CD4-positive, CD25-positive, alpha-beta regulatory T cell (primary cell): Measurements from ENCODE around the gene SHC3. TPM values are rescaled to one million over a fixed set of nuclear protein-coding genes. Genes with fewer than 3 reads are reported as not detected.

Experiments
- ATAC-seq, 2 donors: fragments of 150-1000 bp; cut with Tn5 transposase; one replicate each; pipeline ENCODE4 v1.10.0; 2021; ENCODE audit warnings: low read depth in 2 of 2, moderate number of reproducible peaks in 2 of 2, moderate library complexity in 1 of 2
- DNase-seq, 3 donors: peaks; one replicate each; pipeline versions ENCODE4 v3.0.0 to v3.0.0-alpha.2; 2012 to 2022; ENCODE audit warnings: mixed read lengths in 1 of 3
- H3K27ac ChIP-seq: one replicate; pipeline ENCODE4 v1.7.0; 2013; ENCODE audit warnings: mild to moderate bottlenecking, low read length; ENCODE audit not compliant: insufficient read depth, poor library complexity, severe bottlenecking
- H3K27me3 ChIP-seq: one replicate; pipeline ENCODE4 v1.7.0; 2013; ENCODE audit warnings: low read length; ENCODE audit not compliant: control insufficient read depth, insufficient read depth
- H3K36me3 ChIP-seq: one replicate; pipeline ENCODE4 v1.7.0; 2013; ENCODE audit warnings: mild to moderate bottlenecking, low read length, moderate library complexity; ENCODE audit not compliant: control insufficient read depth, insufficient read depth
- H3K4me1 ChIP-seq: 2 replicates; pipeline ENCODE4 v1.7.0; 2013; ENCODE audit warnings: mild to moderate bottlenecking, low read length; ENCODE audit not compliant: insufficient read depth, control insufficient read depth, poor library complexity, severe bottlenecking
- H3K4me3 ChIP-seq: one replicate; pipeline ENCODE4 v1.7.0; 2013; ENCODE audit warnings: low read depth, mild to moderate bottlenecking, low read length, moderate library complexity
- H3K9me3 ChIP-seq, 2 experiments: 1 replicate in 1 of 2; 2 replicates in 1 of 2; pipeline ENCODE4 v1.7.0; 2013; ENCODE audit warnings: low read length in 2 of 2, mild to moderate bottlenecking in 1 of 2, moderate library complexity in 1 of 2; ENCODE audit not compliant: control insufficient read depth in 2 of 2
- H3K27ac Mint-ChIP-seq, 3 donors: one replicate each; pipeline ENCODE4 v1.8.0; 2020 to 2022; ENCODE audit warnings: mild to moderate bottlenecking in 3 of 3, mixed read lengths in 3 of 3, moderate library complexity in 2 of 3
- H3K27me3 Mint-ChIP-seq: one replicate; pipeline ENCODE4 v1.8.0; 2022; ENCODE audit warnings: mild to moderate bottlenecking, mixed read lengths
- H3K36me3 Mint-ChIP-seq: one replicate; pipeline ENCODE4 v1.8.0; 2020; ENCODE audit warnings: mixed read lengths
- H3K4me1 Mint-ChIP-seq, 4 donors: one replicate each; pipeline ENCODE4 v1.8.0; 2020 to 2022; ENCODE audit warnings: mixed read lengths in 4 of 4, mild to moderate bottlenecking in 1 of 4
- H3K4me3 Mint-ChIP-seq, 4 donors: one replicate each; pipeline ENCODE4 v1.8.0; 2020 to 2022; ENCODE audit warnings: mild to moderate bottlenecking in 4 of 4, mixed read lengths in 4 of 4, moderate library complexity in 3 of 4
- H3K9me3 Mint-ChIP-seq, 7 donors: one replicate each; pipeline ENCODE4 v1.8.0; 2020 to 2022; ENCODE audit warnings: mixed read lengths in 7 of 7, mild to moderate bottlenecking in 3 of 7, moderate library complexity in 2 of 7
- polyA plus RNA-seq, 4 donors: library from polyadenylated mRNA; unstranded; fragments of 300-500 nt; fragmentation: Illumina TruSeq; gene quantifications; one replicate each; pipeline ENCODE4 v1.2.3, GENCODE V29; 2021
- total RNA-seq: library from RNA; stranded (reverse); gene quantifications from one replicate; pipeline ENCODE4 v1.2.3, GENCODE V29; 2022

Gene SHC3
- total and polyA plus RNA-seq, 5 donors from 2014 or later = not detected

- no peak overlapping the region for H3K27ac ChIP-seq
- H3K27me3 ChIP-seq = peaks cover 2% of the 10 kb centered on the region
- no peaks in the 10 kb centered on the region for H3K9me3 ChIP-seq
- Mint-ChIP-seq H3K27ac (no peak overlapping the region), H3K4me3 (no peak overlapping the region), H3K27me3 (peaks cover 17% of the 10 kb centered on the region), H3K9me3 (peaks cover 0 to 2% (median 0%) of the 10 kb centered on the region in 7 donors), H3K4me1 (no peaks in the 10 kb centered on the region), H3K36me3 (no peaks in the 10 kb centered on the region)
- DNase-seq (no peak), ATAC-seq (no peak)
- H3K36me3 ChIP-seq = no peaks in the 10 kb centered on the region
- H3K4me3 ChIP-seq = no peak overlapping the region
- H3K4me1 ChIP-seq = no peaks in the 10 kb centered on the region
Measured at GRCh38 chr9:89010526-89011111, 168.0 kb downstream of the SHC3 start.

DNA sequence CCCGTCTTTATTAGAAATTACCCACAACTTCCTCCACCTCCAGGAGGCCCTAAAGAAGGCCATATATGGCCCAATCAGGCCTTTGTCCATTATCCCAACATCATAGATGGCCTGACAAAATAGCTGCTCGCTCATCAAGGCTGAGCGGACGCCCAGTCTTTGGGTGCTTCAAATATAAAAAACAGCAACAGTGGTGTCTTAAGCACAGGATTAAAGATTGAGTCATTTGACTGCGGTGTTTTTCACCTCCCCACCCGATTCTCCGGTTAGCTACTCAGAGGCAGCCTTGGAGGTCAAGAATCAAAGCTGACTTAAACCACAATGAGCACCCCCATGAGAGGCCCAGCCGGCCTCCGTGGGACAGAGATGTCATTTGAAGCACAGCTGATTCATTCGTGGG, 168.6 kb downstream of the SHC3 start:
- H3K4me3 Mint-ChIP-seq = no peak overlapping the region
- Histone ChIP-seq H3K4me1 (no peaks in the 10 kb centered on the region), H3K27ac (no peak overlapping the region), H3K36me3 (no peaks in the 10 kb centered on the region), H3K27me3 (peaks cover 2% of the 10 kb centered on the region), H3K9me3 (no peaks in the 10 kb centered on the region), H3K4me3 (no peak overlapping the region)
- ATAC-seq = no peak
- DNase-seq = no peak
- H3K4me1 Mint-ChIP-seq = no peaks in the 10 kb centered on the region
- peaks cover 0 to 2% (median 0%) of the 10 kb centered on the region in 7 donors for H3K9me3 Mint-ChIP-seq
- no peaks in the 10 kb centered on the region for H3K36me3 Mint-ChIP-seq
- H3K27ac Mint-ChIP-seq = no peak overlapping the region
- H3K27me3 Mint-ChIP-seq = peaks cover 15% of the 10 kb centered on the region

GRCh38 chr9:89009546-89009840, 169.1 kb downstream of the SHC3 start:
- peaks cover 11% of the 10 kb centered on the region for H3K27me3 Mint-ChIP-seq
- Histone ChIP-seq H3K4me1 (no peaks in the 10 kb centered on the region), H3K36me3 (no peaks in the 10 kb centered on the region), H3K27ac (no peak overlapping the region), H3K9me3 (no peaks in the 10 kb centered on the region), H3K27me3 (peaks cover 2% of the 10 kb centered on the region), H3K4me3 (no peak overlapping the region)
- no peak overlapping the region for H3K27ac Mint-ChIP-seq
- no peaks in the 10 kb centered on the region for H3K36me3 Mint-ChIP-seq
- H3K4me3 Mint-ChIP-seq = no peak overlapping the region
- H3K4me1 Mint-ChIP-seq = no peaks in the 10 kb centered on the region
- ATAC-seq (no peak), DNase-seq (no peak)
- peaks cover 0 to 2% (median 0%) of the 10 kb centered on the region in 7 donors for H3K9me3 Mint-ChIP-seq

DNA sequence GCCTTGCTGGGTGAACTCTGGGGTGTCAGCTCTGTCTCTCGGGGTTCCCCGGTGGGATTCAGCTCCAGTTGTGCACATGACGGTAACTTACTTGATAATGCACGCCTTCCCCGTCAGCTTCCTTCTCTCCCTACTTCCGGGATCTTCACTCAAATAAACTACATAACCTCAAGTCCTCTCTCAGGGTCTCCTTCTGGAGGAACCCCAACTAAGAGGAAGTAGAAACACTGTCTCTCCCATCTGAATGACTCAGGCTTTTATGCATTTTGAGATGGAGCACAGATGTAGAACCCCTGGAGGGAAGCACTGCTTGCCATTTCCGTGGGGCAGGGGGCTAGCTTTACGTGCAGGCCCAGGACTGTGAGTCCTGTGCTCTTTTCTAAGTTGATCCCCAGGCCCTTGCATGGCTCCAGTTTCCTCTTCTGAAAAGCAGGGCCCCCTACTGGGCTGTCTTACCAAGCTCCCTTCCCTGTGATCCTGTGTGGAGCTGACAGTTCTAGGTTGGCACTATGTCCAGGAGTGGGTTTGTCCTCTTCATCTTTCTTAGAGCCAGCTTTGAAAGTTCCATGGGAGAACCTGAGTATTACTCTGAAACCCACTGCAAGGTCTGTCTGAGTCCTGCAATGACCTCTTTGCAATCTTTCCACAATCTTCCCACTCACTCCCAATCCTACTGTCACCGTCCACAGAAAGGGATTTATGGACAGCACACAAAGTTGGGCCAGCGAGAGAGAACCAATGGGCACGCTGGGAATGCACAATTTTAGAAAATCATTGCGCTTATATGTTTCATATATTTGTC, 169.7 kb downstream of the SHC3 start:
- Mint-ChIP-seq H3K27me3 (peaks cover 10% of the 10 kb centered on the region), H3K27ac (no peak overlapping the region), H3K9me3 (peaks cover 0 to 2% (median 0%) of the 10 kb centered on the region in 7 donors), H3K36me3 (no peaks in the 10 kb centered on the region), H3K4me3 (no peak overlapping the region), H3K4me1 (no peaks in the 10 kb centered on the region)
- ATAC-seq (no peak), DNase-seq (no peak)
- Histone ChIP-seq H3K4me3 (no peak overlapping the region), H3K4me1 (no peaks in the 10 kb centered on the region), H3K36me3 (no peaks in the 10 kb centered on the region), H3K27ac (no peak overlapping the region), H3K27me3 (peaks cover 2% of the 10 kb centered on the region), H3K9me3 (no peaks in the 10 kb centered on the region)

DNA sequence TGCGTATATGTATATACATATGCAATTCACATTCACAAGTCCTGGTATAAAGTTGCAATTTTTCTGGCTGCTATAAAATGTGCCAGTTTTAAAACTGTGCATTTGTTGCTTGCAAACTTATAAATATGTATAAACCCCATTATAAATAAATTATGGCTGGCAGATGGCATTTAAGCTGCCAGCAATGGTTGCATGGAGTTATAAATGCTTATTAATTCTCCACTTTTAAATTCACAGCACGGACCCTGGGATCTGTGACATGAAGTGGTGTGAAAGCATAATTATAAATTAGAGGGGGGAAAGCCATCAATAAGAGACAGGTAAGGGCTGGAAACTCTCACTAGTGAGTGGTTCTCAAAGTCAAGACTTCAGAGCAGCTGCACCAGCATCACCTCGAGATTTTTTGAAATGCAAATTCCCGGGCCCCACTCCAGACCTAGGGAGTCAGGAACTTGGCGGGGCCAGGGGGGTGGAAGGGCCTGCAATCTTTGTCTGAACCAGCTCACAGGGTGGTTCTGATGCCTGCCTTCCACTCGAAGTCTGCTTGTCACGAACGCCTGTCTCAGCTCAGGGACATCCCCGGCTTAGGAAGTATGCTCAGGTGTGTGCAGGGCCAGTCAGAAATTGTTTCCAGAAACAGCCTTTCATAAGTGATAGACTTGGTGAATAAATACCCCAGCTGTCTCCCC, 170.4 kb downstream of the SHC3 start:
- H3K36me3 Mint-ChIP-seq = no peaks in the 10 kb centered on the region
- H3K27me3 Mint-ChIP-seq = peaks cover 10% of the 10 kb centered on the region

DNA sequence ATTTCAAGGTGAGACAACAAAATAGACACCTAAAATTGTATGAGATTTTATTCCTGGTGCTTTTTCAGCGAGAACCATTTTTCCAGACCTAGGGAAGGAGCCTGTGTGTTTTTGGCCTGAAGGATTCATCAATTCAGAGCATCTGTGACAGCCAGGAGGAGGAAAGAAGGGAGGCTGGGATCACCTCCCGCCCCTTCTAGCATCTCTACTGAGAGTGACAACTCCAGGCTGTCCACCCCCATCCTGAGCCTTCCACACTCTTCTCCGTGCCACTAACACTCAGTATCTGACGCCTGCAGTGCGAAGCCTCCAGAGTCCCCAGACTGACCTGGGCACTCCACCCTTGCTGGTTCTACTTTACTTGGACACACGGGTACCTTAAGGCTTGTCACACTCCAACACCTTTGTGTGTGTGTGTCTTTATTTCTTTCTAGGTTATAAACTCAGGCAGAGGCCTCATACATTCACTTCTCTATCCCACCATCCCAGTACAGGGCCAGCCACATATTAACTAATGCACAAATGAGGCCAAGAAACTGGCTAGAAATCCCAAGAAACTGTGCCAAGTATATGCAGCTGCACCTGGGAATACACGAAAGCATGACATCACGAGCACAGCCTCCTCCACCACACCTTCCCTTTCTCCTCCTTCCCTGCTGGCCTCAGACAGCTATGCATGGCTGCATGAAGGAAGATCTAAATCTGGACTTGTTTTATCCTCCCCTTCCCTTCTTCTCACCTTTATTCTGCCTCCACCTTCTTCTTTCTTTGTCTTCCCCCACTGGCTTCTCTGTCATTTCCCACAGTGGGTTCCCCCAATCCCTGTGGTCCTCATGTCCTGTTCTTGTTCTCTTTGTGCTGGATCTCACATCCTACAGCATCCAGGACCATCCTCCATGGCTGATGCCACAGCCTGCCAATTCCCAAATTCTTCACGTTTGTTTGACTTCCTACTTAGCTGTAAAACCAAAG, 171.3 kb downstream of the SHC3 start:
- H3K4me1 Mint-ChIP-seq = no peaks in the 10 kb centered on the region
- H3K9me3 ChIP-seq = no peaks in the 10 kb centered on the region

More for the DNA sequence above, 170.4 kb downstream of the SHC3 start:
- Histone ChIP-seq H3K27me3 (peaks cover 2% of the 10 kb centered on the region), H3K9me3 (no peaks in the 10 kb centered on the region), H3K36me3 (no peaks in the 10 kb centered on the region), H3K4me3 (no peak overlapping the region), H3K4me1 (no peaks in the 10 kb centered on the region), H3K27ac (no peak overlapping the region)
- peaks cover 0 to 2% (median 0%) of the 10 kb centered on the region in 7 donors for H3K9me3 Mint-ChIP-seq
- H3K27ac Mint-ChIP-seq = no peak overlapping the region
- ATAC-seq = no peak
- DNase-seq = no peak
- H3K4me3 Mint-ChIP-seq = no peak overlapping the region
- H3K4me1 Mint-ChIP-seq = no peaks in the 10 kb centered on the region

DNA sequence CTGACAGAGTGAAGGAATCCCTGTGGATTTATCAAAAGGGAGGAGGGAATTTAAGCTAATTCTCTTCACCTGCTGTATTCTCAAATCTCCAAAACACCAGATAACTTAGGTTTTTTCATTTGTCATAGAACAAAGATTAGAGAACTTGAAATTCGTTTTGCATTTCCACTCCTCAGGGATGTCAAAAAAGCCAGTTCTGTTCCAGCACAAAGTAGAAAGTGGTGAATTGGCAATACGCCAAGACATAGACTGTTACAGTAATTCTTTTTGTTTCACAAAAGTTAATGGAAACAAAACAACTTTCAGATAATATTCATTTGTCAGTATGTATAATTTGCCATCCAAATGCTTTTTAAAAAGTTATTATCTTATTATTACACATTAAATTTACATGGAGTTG, 172.4 kb downstream of the SHC3 start:
- peaks cover 0 to 5% (median under 1%) of the 10 kb centered on the region in 4 donors for H3K4me1 Mint-ChIP-seq
- Histone ChIP-seq H3K4me1 (no peaks in the 10 kb centered on the region), H3K27me3 (peaks cover 2% of the 10 kb centered on the region), H3K27ac (no peak overlapping the region), H3K4me3 (no peak overlapping the region), H3K36me3 (no peaks in the 10 kb centered on the region), H3K9me3 (no peaks in the 10 kb centered on the region)
- H3K27me3 Mint-ChIP-seq = peaks cover 18% of the 10 kb centered on the region
- DNase-seq (no peak), ATAC-seq (no peak)
- no peak overlapping the region for H3K27ac Mint-ChIP-seq
- peaks cover 0 to 2% (median 0%) of the 10 kb centered on the region in 7 donors for H3K9me3 Mint-ChIP-seq
- no peak overlapping the region for H3K4me3 Mint-ChIP-seq
- no peaks in the 10 kb centered on the region for H3K36me3 Mint-ChIP-seq

More for the DNA sequence above, 171.3 kb downstream of the SHC3 start:
- H3K9me3 Mint-ChIP-seq = peaks cover 0 to 2% (median 0%) of the 10 kb centered on the region in 7 donors
- H3K36me3 ChIP-seq = no peaks in the 10 kb centered on the region
- H3K4me1 ChIP-seq = no peaks in the 10 kb centered on the region
- ATAC-seq (no peak), DNase-seq (no peak)
- H3K27me3 Mint-ChIP-seq = peaks cover 14% of the 10 kb centered on the region
- no peak overlapping the region for H3K4me3 ChIP-seq
- no peak overlapping the region for H3K27ac Mint-ChIP-seq
- no peak overlapping the region for H3K27ac ChIP-seq
- peaks cover 2% of the 10 kb centered on the region for H3K27me3 ChIP-seq
- no peaks in the 10 kb centered on the region for H3K36me3 Mint-ChIP-seq
- no peak overlapping the region for H3K4me3 Mint-ChIP-seq
